ENCODE measurements around the gene FOSL1. TPM values are rescaled to one million over a fixed set of nuclear protein-coding genes. Genes with fewer than 3 reads are reported as not detected.

Gene FOSL1
- total RNA-seq, 1 experiment from 2014 or later = not detected

DNA sequence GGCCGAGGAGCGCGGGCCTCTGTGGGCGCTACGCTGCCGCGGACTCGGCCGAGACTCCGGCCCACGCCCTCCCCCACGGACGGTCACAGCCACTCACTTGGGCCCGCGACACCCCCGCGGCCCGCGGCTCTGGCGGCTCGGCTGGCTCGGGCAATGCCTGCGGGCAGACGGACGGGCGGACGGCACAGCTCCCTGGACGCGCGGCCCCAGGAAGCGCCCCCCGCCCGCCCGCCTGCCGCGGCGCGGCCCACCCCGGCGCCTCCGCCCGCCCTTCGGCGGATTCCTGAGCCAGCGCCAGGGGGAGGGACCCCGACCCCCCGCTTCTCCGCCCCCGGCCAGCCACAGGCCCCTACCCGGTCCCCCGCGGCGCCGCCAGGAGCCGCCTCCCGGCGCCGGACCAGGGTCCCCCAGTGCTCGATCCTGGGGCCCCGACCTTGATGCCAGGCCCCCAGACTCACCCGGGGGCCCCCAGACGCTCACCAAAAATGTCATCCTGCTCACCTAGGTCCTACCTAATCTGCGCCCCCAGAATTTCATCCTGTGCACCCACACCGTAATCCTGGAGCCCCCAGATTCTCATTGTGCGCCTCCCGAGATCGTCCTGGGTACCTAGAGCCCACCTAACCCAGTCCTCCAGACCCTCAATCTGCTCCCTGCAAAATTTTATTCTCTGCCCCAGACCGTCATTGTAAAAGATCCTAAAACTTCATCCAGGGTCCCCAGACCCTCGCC, 27.4 kb downstream of the FOSL1 start, which contains the start of gene EFEMP2:
TSS of gene EFEMP2 (minus strand) at position 215 of the 732 bp plus-strand sequence. CDS start 446 bp downstream, outside the sequence.
- Histone ChIP-seq H3K79me2 (ENCODE audit: low read length) (no peaks in the 10 kb centered on the region), H3K9ac (ENCODE audit: low read length) (peak within 1 kb of the TSS; percentile 79), H3K9me2 (replicated peaks; ENCODE audit: insufficient read depth, low read length) (no peaks in the 10 kb centered on the region), H3K36me3 (ENCODE audit: insufficient read depth, low read length) (no peaks in the 10 kb centered on the region), H3K9me3 (ENCODE audit: low read length) (no peaks in the 10 kb centered on the region), H3K4me1 (ENCODE audit: low read length) (peaks cover 15% of the 10 kb centered on the region), H2AFZ (ENCODE audit: low read length) (peak within 1 kb of the TSS; percentile 98), H3K27ac (ENCODE audit: low read length) (no peak within 1 kb of the TSS), H3K4me3 (ENCODE audit: low read length) (peak within 1 kb of the TSS; percentile 63; the same call in 1 of the 2 replicates), H4K20me1 (ENCODE audit: insufficient read depth, low read depth, low read length) (peaks cover 10% of the 10 kb centered on the region), H3K27me3 (ENCODE audit: low read length) (no peaks in the 10 kb centered on the region), H3K4me2 (ENCODE audit: low read depth, low read length, poor library complexity, severe bottlenecking) (peak within 1 kb of the TSS; percentile 90)
- no peak for DNase-seq

DNA sequence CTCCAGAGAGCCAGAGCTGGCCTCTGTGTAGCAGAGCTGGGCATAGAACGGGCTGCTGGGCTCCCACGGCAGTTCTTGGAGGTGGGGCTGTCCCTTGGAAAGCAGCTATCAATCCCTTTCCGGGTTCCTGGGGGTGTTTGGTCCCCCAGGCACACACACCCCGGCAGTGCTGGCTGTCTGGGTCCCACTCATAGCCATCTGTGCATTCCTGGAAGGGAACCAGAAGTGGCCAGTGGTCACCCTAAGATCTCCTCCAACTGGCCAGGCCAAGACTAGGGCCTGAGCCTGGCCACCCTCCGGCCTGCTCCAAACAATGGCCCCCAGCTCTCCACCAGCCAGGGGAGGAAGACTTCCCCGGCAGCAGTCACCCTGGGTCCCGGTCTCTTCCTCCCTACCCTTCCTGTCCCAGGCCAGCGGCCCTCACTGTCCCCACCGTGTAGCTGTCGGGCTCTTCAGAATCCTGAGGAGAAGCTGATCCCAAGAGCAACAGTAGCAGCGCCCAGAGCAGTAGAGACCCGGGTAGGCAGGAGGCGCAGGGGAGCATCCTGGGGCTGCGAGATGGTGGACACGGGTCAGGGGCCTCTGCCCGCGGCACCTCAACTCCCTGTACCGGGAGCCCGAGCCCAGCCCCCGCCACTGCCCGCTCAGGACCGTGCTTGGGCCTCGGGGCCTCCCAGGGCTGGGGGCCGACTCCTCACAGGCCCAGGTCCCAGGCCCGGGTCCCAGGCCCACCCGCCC, 28.2 kb downstream of the FOSL1 start:
- Histone ChIP-seq H4K20me1 (ENCODE audit: insufficient read depth, low read depth, low read length) (peaks cover 16% of the 10 kb centered on the region), H3K9me3 (ENCODE audit: low read length) (no peaks in the 10 kb centered on the region), H3K9ac (ENCODE audit: low read length) (no peak overlapping the region), H3K4me3 (ENCODE audit: low read length) (no peak overlapping the region), H3K79me2 (ENCODE audit: low read length) (no peaks in the 10 kb centered on the region), H3K27me3 (ENCODE audit: low read length) (no peaks in the 10 kb centered on the region), H3K4me2 (ENCODE audit: low read depth, low read length, poor library complexity, severe bottlenecking) (no peak overlapping the region), H3K27ac (ENCODE audit: low read length) (no peak overlapping the region), H3K36me3 (ENCODE audit: insufficient read depth, low read length) (no peaks in the 10 kb centered on the region; the same call in 1 of the 2 replicates), H3K9me2 (replicated peaks; ENCODE audit: insufficient read depth, low read length) (no peaks in the 10 kb centered on the region), H3K4me1 (ENCODE audit: low read length) (peaks cover 18% of the 10 kb centered on the region), H2AFZ (ENCODE audit: low read length) (no peak overlapping the region)
- no peak for DNase-seq

DNA sequence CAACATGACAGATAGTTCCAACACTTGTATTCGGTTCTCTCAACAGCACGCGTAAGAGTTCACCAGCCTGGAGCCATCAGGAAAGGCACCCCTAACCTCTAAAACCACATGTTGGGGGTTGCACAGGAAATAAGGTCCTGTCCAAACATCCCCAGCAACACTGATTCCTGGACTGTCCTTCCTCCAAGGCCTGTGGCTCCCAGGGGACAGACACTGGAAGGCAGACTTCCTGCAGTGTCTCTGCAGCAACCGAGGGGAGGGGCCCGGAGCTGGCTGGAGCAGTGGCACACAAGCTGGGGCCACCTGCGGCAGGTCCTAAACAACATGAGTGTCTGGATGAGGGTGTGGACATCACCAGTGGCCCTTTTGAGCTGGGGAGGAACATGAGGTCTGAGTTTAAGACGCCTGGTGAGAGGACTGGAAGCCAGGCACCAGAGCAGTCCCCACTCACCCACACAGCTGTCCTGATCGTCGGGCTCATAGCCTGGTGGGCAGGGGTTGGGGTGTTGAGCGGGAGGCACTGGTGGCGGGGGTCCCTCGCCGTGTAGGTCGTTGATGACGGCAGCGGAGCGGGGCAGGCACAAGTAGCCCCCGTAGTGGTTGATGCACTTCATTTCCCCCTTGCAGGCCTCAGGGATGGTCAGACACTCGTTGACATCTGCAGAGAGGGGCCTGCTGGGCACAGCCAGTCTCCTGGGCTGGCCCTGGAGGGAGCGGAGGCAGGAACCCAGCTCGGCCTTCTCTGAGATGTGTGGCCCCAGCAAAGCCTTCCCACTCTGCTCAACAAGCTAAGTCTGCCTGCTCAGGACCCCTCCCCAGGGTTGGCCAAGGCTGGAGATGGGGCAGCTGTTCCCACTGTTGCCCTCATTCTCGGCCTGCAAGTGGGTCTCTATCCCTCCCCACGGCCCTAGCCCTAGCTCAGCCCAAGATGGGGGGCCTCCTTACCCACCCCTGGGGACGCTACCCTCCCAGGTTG, 29.2 kb downstream of the FOSL1 start:
- Histone ChIP-seq H3K9ac (ENCODE audit: low read length) (no peak overlapping the region), H3K4me2 (ENCODE audit: low read depth, low read length, poor library complexity, severe bottlenecking) (no peak overlapping the region), H4K20me1 (ENCODE audit: insufficient read depth, low read depth, low read length) (peaks cover 19% of the 10 kb centered on the region), H3K9me2 (replicated peaks; ENCODE audit: insufficient read depth, low read length) (no peaks in the 10 kb centered on the region), H3K4me3 (ENCODE audit: low read length) (no peak overlapping the region), H3K27me3 (ENCODE audit: low read length) (no peaks in the 10 kb centered on the region), H3K9me3 (ENCODE audit: low read length) (no peaks in the 10 kb centered on the region), H3K79me2 (ENCODE audit: low read length) (no peaks in the 10 kb centered on the region), H3K27ac (ENCODE audit: low read length) (no peak overlapping the region), H3K4me1 (ENCODE audit: low read length) (peaks cover 18% of the 10 kb centered on the region), H2AFZ (ENCODE audit: low read length) (no peak overlapping the region), H3K36me3 (ENCODE audit: insufficient read depth, low read length) (no peaks in the 10 kb centered on the region; the same call in 1 of the 2 replicates)
- no peak for DNase-seq

DNA sequence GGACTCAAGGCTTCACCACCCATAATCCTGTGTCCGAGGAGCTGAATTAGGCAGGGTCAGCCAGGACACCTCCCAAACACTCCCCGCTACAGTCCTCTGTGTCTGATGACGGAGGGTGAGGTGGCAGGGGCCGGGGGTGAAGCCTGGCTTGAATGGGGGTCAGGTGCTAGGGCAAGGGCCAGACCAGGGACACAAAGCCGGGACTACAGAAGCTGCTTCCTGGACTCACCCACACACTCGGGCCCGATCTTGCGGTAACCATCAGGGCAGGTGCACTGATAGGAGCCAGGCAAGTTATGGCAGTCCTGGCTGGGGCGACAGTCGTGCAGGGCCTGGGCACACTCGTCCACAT, 29.9 kb downstream of the FOSL1 start:
- Histone ChIP-seq H3K4me3 (ENCODE audit: low read length) (no peak overlapping the region), H3K36me3 (ENCODE audit: insufficient read depth, low read length) (no peaks in the 10 kb centered on the region; the same call in 1 of the 2 replicates), H3K4me1 (ENCODE audit: low read length) (peaks cover 18% of the 10 kb centered on the region), H3K4me2 (ENCODE audit: low read depth, low read length, poor library complexity, severe bottlenecking) (no peak overlapping the region), H3K9me2 (replicated peaks; ENCODE audit: insufficient read depth, low read length) (no peaks in the 10 kb centered on the region), H3K9me3 (ENCODE audit: low read length) (no peaks in the 10 kb centered on the region), H3K9ac (ENCODE audit: low read length) (no peak overlapping the region), H4K20me1 (ENCODE audit: insufficient read depth, low read depth, low read length) (peaks cover 19% of the 10 kb centered on the region), H3K79me2 (ENCODE audit: low read length) (no peaks in the 10 kb centered on the region), H3K27ac (ENCODE audit: low read length) (no peak overlapping the region), H3K27me3 (ENCODE audit: low read length) (no peaks in the 10 kb centered on the region), H2AFZ (ENCODE audit: low read length) (no peak overlapping the region)
- no peak for DNase-seq

DNA sequence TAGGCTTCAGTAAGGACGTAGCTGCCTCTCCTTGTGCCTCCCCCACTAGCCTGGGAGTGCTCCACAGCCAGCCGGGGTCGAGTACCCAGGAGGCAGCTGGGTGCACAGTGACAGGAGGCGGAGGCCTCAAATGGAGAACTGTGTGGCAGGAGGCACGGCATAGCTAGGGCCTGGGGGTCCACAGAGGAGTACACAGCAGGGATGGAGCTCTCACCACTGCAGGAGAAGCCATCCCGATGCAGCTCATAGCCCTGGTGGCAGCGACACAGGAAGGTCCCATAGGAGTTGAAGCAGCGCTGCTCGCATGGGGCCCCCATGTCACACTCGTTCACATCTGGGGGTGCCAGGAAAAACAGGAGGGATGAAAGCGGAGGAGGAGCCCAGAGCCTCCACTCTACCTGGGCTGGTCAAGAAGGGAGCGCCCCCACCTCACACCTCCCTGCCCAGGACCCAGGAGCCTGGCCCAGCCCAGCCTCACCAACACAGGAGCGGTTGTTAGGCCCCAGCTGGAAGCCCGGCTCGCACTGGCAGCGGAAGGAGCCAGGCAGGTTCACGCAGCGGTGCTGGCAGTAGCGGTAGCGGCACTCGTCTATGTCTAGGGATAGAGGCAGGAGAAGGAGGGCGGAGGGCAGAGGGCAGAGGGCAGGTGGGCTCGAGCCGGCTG, 30.4 kb downstream of the FOSL1 start:
- H3K9me2 ChIP-seq (replicated peaks; ENCODE audit: insufficient read depth, low read length) = no peaks in the 10 kb centered on the region
- H3K79me2 ChIP-seq (ENCODE audit: low read length) = no peaks in the 10 kb centered on the region
- H3K36me3 ChIP-seq (ENCODE audit: insufficient read depth, low read length) = no peaks in the 10 kb centered on the region; the same call in 1 of the 2 replicates
- peaks cover 18% of the 10 kb centered on the region for H3K4me1 ChIP-seq (ENCODE audit: low read length)
- no peak overlapping the region for H3K9ac ChIP-seq (ENCODE audit: low read length)
- H3K9me3 ChIP-seq (ENCODE audit: low read length) = no peaks in the 10 kb centered on the region
- H3K4me3 ChIP-seq (ENCODE audit: low read length) = no peak overlapping the region
- H3K27me3 ChIP-seq (ENCODE audit: low read length) = no peaks in the 10 kb centered on the region
- no peak overlapping the region for H3K27ac ChIP-seq (ENCODE audit: low read length)
- H3K4me2 ChIP-seq (ENCODE audit: low read depth, low read length, poor library complexity, severe bottlenecking) = no peak overlapping the region
- no peak overlapping the region for H2AFZ ChIP-seq (ENCODE audit: low read length)
- peak; percentile 57 for DNase-seq
- H4K20me1 ChIP-seq (ENCODE audit: insufficient read depth, low read depth, low read length) = peaks cover 19% of the 10 kb centered on the region

DNA sequence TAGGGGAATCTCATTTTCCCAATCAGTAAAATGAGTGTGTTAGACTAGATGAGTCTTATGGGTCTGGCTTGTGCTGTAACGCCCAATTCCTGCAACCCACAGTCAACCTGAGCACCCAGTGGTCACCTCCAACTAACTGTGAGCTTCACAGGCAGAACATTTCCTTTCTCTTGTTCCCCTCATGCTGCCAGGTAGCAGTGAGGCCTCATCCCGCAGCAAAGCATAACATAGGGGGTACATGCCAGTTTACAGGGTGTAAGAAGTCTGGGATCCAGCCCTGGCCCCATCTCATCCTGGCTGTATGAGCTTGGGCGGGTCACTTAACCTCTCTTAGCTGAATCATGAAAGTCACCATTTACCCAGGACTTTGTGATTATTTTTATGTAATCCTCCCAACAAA, 31.3 kb downstream of the FOSL1 start:
- peaks cover 4% of the 10 kb centered on the region; the same call in 1 of the 2 replicates for H3K36me3 ChIP-seq (ENCODE audit: insufficient read depth, low read length)
- H3K9me2 ChIP-seq (replicated peaks; ENCODE audit: insufficient read depth, low read length) = no peaks in the 10 kb centered on the region
- H3K27me3 ChIP-seq (ENCODE audit: low read length) = no peaks in the 10 kb centered on the region
- H3K4me3 ChIP-seq (ENCODE audit: low read length) = no peak overlapping the region
- peaks cover 19% of the 10 kb centered on the region for H4K20me1 ChIP-seq (ENCODE audit: insufficient read depth, low read depth, low read length)
- no peak for DNase-seq
- H3K27ac ChIP-seq (ENCODE audit: low read length) = no peak overlapping the region
- no peaks in the 10 kb centered on the region for H3K9me3 ChIP-seq (ENCODE audit: low read length)
- no peak overlapping the region for H3K4me2 ChIP-seq (ENCODE audit: low read depth, low read length, poor library complexity, severe bottlenecking)
- no peaks in the 10 kb centered on the region for H3K79me2 ChIP-seq (ENCODE audit: low read length)
- H3K4me1 ChIP-seq (ENCODE audit: low read length) = peaks cover 18% of the 10 kb centered on the region
- no peak overlapping the region for H3K9ac ChIP-seq (ENCODE audit: low read length)
- no peak overlapping the region for H2AFZ ChIP-seq (ENCODE audit: low read length)

- Histone ChIP-seq H3K79me2 (ENCODE audit: low read length) (no peaks in the 10 kb centered on the region), H3K36me3 (ENCODE audit: insufficient read depth, low read length) (peaks cover 4% of the 10 kb centered on the region; the same call in 1 of the 2 replicates), H3K9ac (ENCODE audit: low read length) (no peak overlapping the region), H4K20me1 (ENCODE audit: insufficient read depth, low read depth, low read length) (peaks cover 19% of the 10 kb centered on the region), H3K4me2 (ENCODE audit: low read depth, low read length, poor library complexity, severe bottlenecking) (no peak overlapping the region), H2AFZ (ENCODE audit: low read length) (no peak overlapping the region), H3K4me3 (ENCODE audit: low read length) (no peak overlapping the region), H3K9me2 (replicated peaks; ENCODE audit: insufficient read depth, low read length) (no peaks in the 10 kb centered on the region), H3K27me3 (ENCODE audit: low read length) (no peaks in the 10 kb centered on the region), H3K27ac (ENCODE audit: low read length) (no peak overlapping the region), H3K4me1 (ENCODE audit: low read length) (peaks cover 12% of the 10 kb centered on the region), H3K9me3 (ENCODE audit: low read length) (no peaks in the 10 kb centered on the region)
- peak; percentile 71 for DNase-seq
These were observed 32.0 kb downstream of the FOSL1 start for GRCh38 chr11:65868076-65868667.
